K562 (cell line): Measurements from ENCODE around the gene PI4KA. TPM values are rescaled to one million over a fixed set of nuclear protein-coding genes. Genes with fewer than 3 reads are reported as not detected.
A peak's percentile ranks its signal among the peaks of the same experiment; 100 is the strongest.

Source experiments
- ATAC-seq: fragments of 200-7000 bp; cut with Tn5 transposase; 3 replicates; pipeline ENCODE4 v1.9.1; 2020; ENCODE audit warnings: moderate library complexity
- BruUV-seq: library from RNA; stranded (reverse); fragments of 400-500 nt; replicated peaks from 2 replicates; lab custom pipeline; 2021; lab: Mats Ljungman, UMichigan
- CTCF ChIA-PET: fragments of 300-600 bp; formaldehyde crosslinking; extraction: SDS; loops from one replicate; lab custom pipeline; 2021; ENCODE audit warnings: low intra/inter-chr PET ratio; lab: Yijun Ruan, JAX
- POLR2A ChIA-PET: fragments of 300-600, 350-650 bp; sonication (Branson Sonifier 250); formaldehyde crosslinking; extraction: SDS; loops from one replicate; lab custom pipeline; 2021; ENCODE audit warnings: antibody characterized with exemption, inconsistent platforms; lab: Yijun Ruan, JAX
- DNase-seq, 4 experiments: peaks; one replicate each; pipeline versions ENCODE4 v3.0.0 to v3.0.0-alpha.2; 2011 to 2018; ENCODE audit warnings: low spot score in 3 of 4, mixed read lengths in 3 of 4; ENCODE audit errors: extremely low read depth in 1 of 4
- FAIRE-seq: peaks from 2 replicates; lab custom pipeline; 2011; peaks lifted over from hg19 to GRCh38; lab: Jason Lieb, UNC
- H2AFZ ChIP-seq: 2 replicates; pipeline ENCODE4 v1.6.0; 2011; ENCODE audit warnings: low read depth, low read length, control low read depth, inconsistent platforms
- H3K27ac ChIP-seq: fragments of 200-600 bp; 3 replicates; pipeline ENCODE4 v1.8.0; 2011; ENCODE audit warnings: low read depth, mild to moderate bottlenecking, control low read depth, inconsistent platforms, low read length, moderate library complexity, mixed read lengths; ENCODE audit errors: extremely low read depth
- H3K27me3 ChIP-seq, 2 experiments: fragments of 300-600 bp in 1 of 2; 2 replicates in 1 of 2; 3 replicates in 1 of 2; pipeline versions ENCODE4 v1.6.0 to v1.8.0; 2011; ENCODE audit warnings: inconsistent platforms in 2 of 2, low read length in 2 of 2, mild to moderate bottlenecking in 1 of 2, mixed read lengths in 1 of 2, moderate library complexity in 1 of 2; ENCODE audit not compliant: control insufficient read depth in 2 of 2, insufficient read depth in 2 of 2
- H3K36me3 ChIP-seq: fragments of 300-600 bp; 3 replicates; pipeline ENCODE4 v1.8.0; 2011; ENCODE audit warnings: mild to moderate bottlenecking, low read length, inconsistent platforms; ENCODE audit not compliant: control insufficient read depth, insufficient read depth
- H3K4me1 ChIP-seq, 2 experiments: fragments of 200-600 bp in 1 of 2; replicated peaks in 1 of 2; 2 replicates in 1 of 2; 3 replicates in 1 of 2; pipeline versions ENCODE4 v1.5.1 to v1.8.0; 2011; ENCODE audit warnings: inconsistent platforms in 2 of 2, low read length in 2 of 2, mild to moderate bottlenecking in 1 of 2, mixed read lengths in 1 of 2, moderate library complexity in 1 of 2; ENCODE audit not compliant: control insufficient read depth in 2 of 2, insufficient read depth in 2 of 2
- H3K4me2 ChIP-seq: 2 replicates; pipeline ENCODE4 v1.6.1; 2011; ENCODE audit warnings: low read length, control low read depth, inconsistent platforms, mixed read lengths; ENCODE audit not compliant: insufficient read depth
- H3K4me3 ChIP-seq: fragments of 200-600 bp; sonication (generic), shearing (Covaris generic); 2 replicates; pipeline ENCODE4 v1.5.1; 2016; ENCODE audit warnings: control low read depth, inconsistent platforms
- H3K79me2 ChIP-seq: fragments of 200-600 bp; 3 replicates; pipeline ENCODE4 v1.8.0; 2011; ENCODE audit warnings: low read length, inconsistent platforms; ENCODE audit not compliant: control insufficient read depth, insufficient read depth
- H3K9ac ChIP-seq, 2 experiments: 2 replicates each; pipeline versions ENCODE4 v1.6.0 to v1.6.1; 2011; ENCODE audit warnings: low read depth in 2 of 2, low read length in 2 of 2, control low read depth in 1 of 2, inconsistent platforms in 1 of 2, mild to moderate bottlenecking in 1 of 2, mixed read lengths in 1 of 2; ENCODE audit not compliant: insufficient read depth in 1 of 2
- H3K9me1 ChIP-seq: one replicate; pipeline ENCODE4 v1.6.0; 2011; ENCODE audit warnings: inconsistent platforms, mild to moderate bottlenecking, low read length, moderate library complexity; ENCODE audit not compliant: control insufficient read depth, insufficient read depth
- H3K9me3 ChIP-seq: replicated peaks from 2 replicates; pipeline ENCODE4 v1.5.1; 2011; ENCODE audit warnings: low read depth, low read length, inconsistent platforms; ENCODE audit not compliant: control insufficient read depth, insufficient read depth
- H4K20me1 ChIP-seq: replicated peaks from 2 replicates; pipeline ENCODE4 v1.6.1; 2011; ENCODE audit warnings: low read length, inconsistent platforms, mixed read lengths; ENCODE audit not compliant: control insufficient read depth, insufficient read depth
- AFF1 ChIP-seq, 2 experiments: fragments of 450-650 bp; IDR thresholded peaks; 2 replicates each; pipeline ENCODE4 v1.6.1; 2018; ENCODE audit warnings: mild to moderate bottlenecking in 2 of 2, low read depth in 1 of 2; ENCODE audit not compliant: partially characterized antibody in 2 of 2
- CREB1 ChIP-seq, 2 experiments: sonication (generic) in 1 of 2; formaldehyde crosslinking in 1 of 2; IDR thresholded peaks; 2 replicates each; pipeline versions ENCODE4 v1.6.1 to v1.8.0; 2012 to 2022; ENCODE audit warnings: inconsistent platforms in 1 of 2, mild to moderate bottlenecking in 1 of 2, missing genetic modification reagents in 1 of 2, moderate library complexity in 1 of 2
- FOXJ2 ChIP-seq: fragments of 200-800 bp; sonication (Bioruptor generic); IDR thresholded peaks from 2 replicates; pipeline ENCODE4 v1.6.1; 2016; ENCODE audit warnings: missing genetic modification characterization, missing compliant biosample characterization
- FOXK2 ChIP-seq, 2 experiments: fragments of 450-650 bp; IDR thresholded peaks in 1 of 2; conservative IDR thresholded peaks in 1 of 2; 2 replicates each; pipeline ENCODE4 v1.6.1; 2016; ENCODE audit warnings: low read depth in 2 of 2, mild to moderate bottlenecking in 1 of 2
- LCOR ChIP-seq: sonication (generic); formaldehyde crosslinking; IDR thresholded peaks from 2 replicates; pipeline ENCODE4 v1.8.0; 2022; ENCODE audit warnings: mild to moderate bottlenecking, missing genetic modification reagents
- MAFG ChIP-seq: fragments of 450-650 bp; conservative IDR thresholded peaks from 2 replicates; pipeline ENCODE4 v1.6.1; 2016; ENCODE audit warnings: missing genetic modification characterization, missing compliant biosample characterization
- MAFK ChIP-seq: IDR thresholded peaks from 2 replicates; pipeline ENCODE4 v1.6.1; 2011; ENCODE audit warnings: low read length, improper control_type of control experiment
- MEF2A ChIP-seq: IDR thresholded peaks from 2 replicates; pipeline ENCODE4 v1.6.1; 2011; ENCODE audit warnings: low read depth, mild to moderate bottlenecking, low read length, moderate library complexity; ENCODE audit not compliant: control insufficient read depth
- NEUROD1 ChIP-seq: fragments of 150-350 bp; IDR thresholded peaks from 2 replicates; pipeline ENCODE4 v1.6.1; 2014; ENCODE audit warnings: borderline replicate concordance, low read length, low read depth; ENCODE audit not compliant: partially characterized antibody
- NFE2 ChIP-seq: IDR thresholded peaks from 2 replicates; pipeline ENCODE4 v1.6.1; 2014; ENCODE audit warnings: antibody characterized with exemption, low read depth
- POU5F1 ChIP-seq: fragments of 150-350 bp; IDR thresholded peaks from 2 replicates; pipeline ENCODE4 v1.6.1; 2014; ENCODE audit warnings: borderline replicate concordance, low read length, low read depth, mild to moderate bottlenecking; ENCODE audit not compliant: partially characterized antibody
- XRCC5 ChIP-seq: fragments of 200-400 bp; formaldehyde crosslinking; IDR thresholded peaks from 2 replicates; pipeline ENCODE4 v1.6.1; 2017; ENCODE audit warnings: low read depth, mild to moderate bottlenecking, low read length
- ZKSCAN3 ChIP-seq: fragments of 250-450 bp; sonication (Bioruptor Pico); IDR thresholded peaks from 2 replicates; pipeline ENCODE4 v1.4.0; 2020
- ZNF121 ChIP-seq: sonication (generic); formaldehyde crosslinking; conservative IDR thresholded peaks from 2 replicates; pipeline ENCODE4 v1.8.0; 2022; ENCODE audit warnings: missing genetic modification reagents
- ZNF3 ChIP-seq: fragments of 250-450 bp; sonication (Bioruptor Pico); IDR thresholded peaks from 2 replicates; pipeline ENCODE4 v1.5.0; 2021; ENCODE audit warnings: mild to moderate bottlenecking, moderate library complexity
- ZNF449 ChIP-seq: fragments of 250-450 bp; sonication (Bioruptor Pico); IDR thresholded peaks from 2 replicates; pipeline ENCODE4 v1.8.0; 2022; ENCODE audit warnings: moderate library complexity, mild to moderate bottlenecking, inconsistent platforms
- ZNF551 ChIP-seq: fragments of 250-450 bp; sonication (Bioruptor Pico); IDR thresholded peaks from 2 replicates; pipeline ENCODE4 v1.5.0; 2021; ENCODE audit warnings: mild to moderate bottlenecking, moderate library complexity
- ZNF77 ChIP-seq: fragments of 250-450 bp; sonication (Bioruptor Pico); IDR thresholded peaks from 2 replicates; pipeline ENCODE4 v1.5.0; 2020
- in situ Hi-C: fragments of 300-500 bp; cut with MboI; formaldehyde crosslinking; loops from 4 replicates; pipeline ENCODE4 v1.15.0; 2018; ENCODE audit warnings: inconsistent platforms, mixed read lengths
- intact Hi-C: fragments of 100-400 bp; cut with micrococcal nuclease; formaldehyde crosslinking; loops from 2 replicates; pipeline ENCODE4 v1.14.2; 2022
- polyA plus RNA-seq, 8 experiments: library from polyadenylated mRNA; depleted of rRNA in 4 of 8; stranded (reverse) in 5 of 8; unstranded in 3 of 8; fragments of >200 nt; fragmentation: Nextera tagmentation in 2 of 8; fragmentation: Illumina TruSeq in 1 of 8; extraction: Ambion mirVana in 2 of 8; extraction: Trizol in 1 of 8; gene quantifications; 2 replicates each; pipeline versions ENCODE4 v1.2.1 to v1.2.3, GENCODE V29; 2011 to 2014; ENCODE audit warnings: inconsistent platforms in 1 of 8, missing spikeins in 1 of 8
- total RNA-seq, 7 experiments: library from RNA; depleted of rRNA in 6 of 7; stranded (reverse); fragments of >200 nt in 6 of 7; fragmentation: Illumina TruSeq in 2 of 7; extraction: Trizol in 2 of 7; gene quantifications; 2 replicates each; pipeline versions ENCODE4 v1.2.1 to v1.2.3, GENCODE V29; 2011 to 2021; ENCODE audit warnings: low replicate concordance in 1 of 7

Gene PI4KA
- total and polyA plus RNA-seq, 9 of the 15 experiments (the other 6 are each of a cell fraction or from before 2014, with no cell fraction given) = 7.3 to 187 (median 84.7) TPM

- no peaks in the 10 kb centered on the region for H3K36me3 ChIP-seq
- peaks cover 6% of the 10 kb centered on the region for H3K9me3 ChIP-seq
- DNase-seq (no peak), ATAC-seq (no peak), FAIRE-seq (no peak)
- no peak overlapping the region for H3K27ac ChIP-seq
- ChIA-PET CTCF (no interaction called here), POLR2A (interaction anchor here (0.6 to 0.9 kb wide), 2 partner anchors 18 to 45 kb away, joined by 3 to 8 read pairs; no protein-coding TSS in a partner anchor)
- intact Hi-C loops (loop anchor here (10.0 kb wide), 1 partner anchor 260 kb away; no protein-coding TSS in a partner anchor), in situ Hi-C loops (loop anchor here (25.0 kb wide), 2 partner anchors 263 to 513 kb away; partner anchors contain the start of gene CCDC188)
- peaks cover 0 to 12% of the 10 kb centered on the region in 2 experiments; a peak in 1 of 5 replicates for H3K4me1 ChIP-seq
- H2AFZ ChIP-seq = no peak overlapping the region
- no peak overlapping the region for H3K4me3 ChIP-seq
- H3K79me2 ChIP-seq = no peaks in the 10 kb centered on the region
- no peak overlapping the region for H3K9ac ChIP-seq
- H3K9me1 ChIP-seq = no peaks in the 10 kb centered on the region
- H3K27me3 ChIP-seq = peaks cover 19 to 27% of the 10 kb centered on the region in 2 experiments
- H3K4me2 ChIP-seq = no peak overlapping the region
- BruUV-seq = no TSS peak
- H4K20me1 ChIP-seq = no peaks in the 10 kb centered on the region
- TF ChIP-seq ZNF551 (CRISPR knock-in tag) = no peak
- TF ChIP-seq MEF2A = no peak
- TF ChIP-seq NEUROD1 = no peak
- no peak for TF ChIP-seq CREB1 (IDR thresholded peaks at IDR 0.05)
- TF ChIP-seq CREB1 (CRISPR knock-in tag; IDR thresholded peaks at IDR 0.05) = no peak
- no peak for TF ChIP-seq FOXJ2 (tag)
- TF ChIP-seq AFF1 (IDR thresholded peaks at IDR 0.05; ENCODE audit: low read depth in 1 of 2, partially characterized antibody in 2 of 2) = no peak
- 0 out of 2 replicates have a peak, but pooled peaks have one; percentile 63 for TF ChIP-seq ZNF3 (CRISPR knock-in tag)
- 0 out of 4 replicates have a peak, but pooled peaks of 1 of the 2 experiments have one; percentile 25 for TF ChIP-seq FOXK2 (conservative IDR thresholded peaks at IDR 0.05 in 1 of 2, IDR thresholded peaks at IDR 0.05 in 1 of 2; ENCODE audit: low read depth in 2 of 2)
- TF ChIP-seq ZNF121 (CRISPR knock-in tag) = no peak
- no peak for TF ChIP-seq ZNF449
- no peak for TF ChIP-seq POU5F1
- TF ChIP-seq NFE2 = peak; percentile 76
- no peak for TF ChIP-seq LCOR (CRISPR knock-in tag)
- peak; percentile 33; the same call in 1 of the 2 replicates for TF ChIP-seq MAFK
- TF ChIP-seq ZKSCAN3 (CRISPR knock-in tag) = no peak
- 0 out of 2 replicates have a peak, but pooled peaks have one; percentile 71 for TF ChIP-seq ZNF77 (CRISPR knock-in tag)
- peak; percentile 81 for TF ChIP-seq MAFG (tag)
- TF ChIP-seq XRCC5 = no peak
Observed at GRCh38 chr22:20674998-20675397, 183.6 kb downstream of the PI4KA start.
